GM18511 (cell line): Measurements from ENCODE around the gene EIF2B5.
"Not testable (repeated sequence)": the region's sequence is repeated elsewhere in the genome, so short reads cannot be mapped to it uniquely, and the experiment has no call there.

ENCODE experiments used
- ATAC-seq: cut with Tn5 transposase; IDR thresholded peaks from one replicate; pipeline ENCODE4 v1.9.1; 2021; ENCODE audit warnings: mild to moderate bottlenecking, moderate library complexity; ENCODE audit not compliant: unreplicated experiment

Gene EIF2B5

GRCh38 chr3:184145111-184145524, 10.0 kb downstream of the EIF2B5 start:
- ATAC-seq: no peak

DNA sequence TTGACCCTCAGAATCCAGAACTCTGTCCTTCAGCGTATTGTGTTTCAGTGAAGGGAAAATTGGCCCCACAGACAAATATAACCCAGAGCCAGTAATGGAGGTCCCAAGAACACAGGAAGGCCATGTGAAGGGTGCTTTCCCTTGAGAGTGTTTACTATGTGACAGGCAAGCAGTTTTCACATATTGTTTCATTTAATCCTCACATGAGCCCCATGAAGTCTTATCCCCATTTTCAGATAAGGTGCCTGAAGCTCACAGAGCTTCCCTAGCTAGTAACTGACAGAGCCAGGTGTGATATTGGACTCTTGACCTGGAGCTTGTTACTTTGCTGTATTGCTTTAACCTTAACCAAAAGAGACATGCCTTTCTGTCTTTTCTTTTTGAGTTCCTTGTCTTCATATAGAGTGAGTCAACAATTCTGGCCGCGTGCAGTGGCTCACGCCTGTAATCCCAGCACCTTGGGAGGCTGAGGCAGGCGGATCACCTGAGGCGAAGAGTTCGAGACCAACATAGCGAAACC, 10.7 kb downstream of the EIF2B5 start:
- ATAC-seq: no peak

DNA sequence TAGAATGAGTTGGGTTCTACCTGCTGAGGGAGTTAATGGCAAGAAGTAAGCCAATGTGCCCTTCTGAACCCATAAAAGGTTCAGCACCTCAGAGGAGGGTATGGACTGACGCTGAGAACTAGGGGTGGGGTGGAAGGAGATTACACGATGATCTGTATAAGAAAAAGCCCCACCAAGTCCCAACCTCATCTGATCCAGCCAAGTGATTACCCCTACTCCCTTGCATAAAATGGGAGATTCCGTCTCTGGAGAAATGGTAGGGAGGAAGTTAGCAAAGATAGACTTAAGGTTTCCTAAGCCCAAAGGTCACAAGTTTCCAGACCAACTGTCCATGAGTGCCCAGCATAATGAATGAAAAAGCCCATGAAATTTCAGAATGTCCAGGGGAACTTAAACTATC, 12.9 kb downstream of the EIF2B5 start:
- ATAC-seq: no peak

GRCh38 chr3:184149123-184149522, 14.0 kb downstream of the EIF2B5 start:
- no peak for ATAC-seq

- ATAC-seq: not testable (repeated sequence)
Measured at GRCh38 chr3:184149770-184150169, 14.6 kb downstream of the EIF2B5 start.

GRCh38 chr3:184154885-184155643, 19.9 kb downstream of the EIF2B5 start, which contains the start of gene DVL3:
Gene DVL3, plus strand, starts transcription at chr3:184155377. Its CDS starts 259 bp downstream, at chr3:184155636.
- peak; percentile 74 for ATAC-seq

- peak; percentile 43 for ATAC-seq
Measured at GRCh38 chr3:184155644-184156521, 20.7 kb downstream of the EIF2B5 start.

GRCh38 chr3:184156522-184156955, 21.4 kb downstream of the EIF2B5 start:
- ATAC-seq: no peak

DNA sequence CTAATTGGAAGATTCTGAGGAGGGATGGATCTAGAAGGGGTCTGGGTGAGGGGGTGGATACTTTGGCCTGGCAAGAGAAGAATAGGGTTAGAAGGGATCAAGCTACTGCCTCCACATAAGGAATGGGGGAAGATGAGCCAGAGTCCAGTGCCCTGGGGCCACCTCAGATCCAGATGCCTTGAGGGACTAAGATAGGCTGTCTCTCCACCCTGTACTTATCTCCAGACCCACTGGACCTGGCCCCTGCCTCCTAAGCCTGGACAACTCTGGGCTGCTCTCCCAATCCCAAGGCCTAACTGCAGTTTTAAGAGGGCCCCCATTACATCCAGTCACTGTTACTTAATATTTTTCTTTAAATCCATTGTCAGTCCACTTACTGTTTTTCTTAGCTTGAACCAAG, 22.0 kb downstream of the EIF2B5 start:
- ATAC-seq: no peak

GRCh38 chr3:184158404-184158803, 23.2 kb downstream of the EIF2B5 start:
- no peak for ATAC-seq

- ATAC-seq: peak; percentile 63
Measured at GRCh38 chr3:184160456-184160855, 25.3 kb downstream of the EIF2B5 start.

DNA sequence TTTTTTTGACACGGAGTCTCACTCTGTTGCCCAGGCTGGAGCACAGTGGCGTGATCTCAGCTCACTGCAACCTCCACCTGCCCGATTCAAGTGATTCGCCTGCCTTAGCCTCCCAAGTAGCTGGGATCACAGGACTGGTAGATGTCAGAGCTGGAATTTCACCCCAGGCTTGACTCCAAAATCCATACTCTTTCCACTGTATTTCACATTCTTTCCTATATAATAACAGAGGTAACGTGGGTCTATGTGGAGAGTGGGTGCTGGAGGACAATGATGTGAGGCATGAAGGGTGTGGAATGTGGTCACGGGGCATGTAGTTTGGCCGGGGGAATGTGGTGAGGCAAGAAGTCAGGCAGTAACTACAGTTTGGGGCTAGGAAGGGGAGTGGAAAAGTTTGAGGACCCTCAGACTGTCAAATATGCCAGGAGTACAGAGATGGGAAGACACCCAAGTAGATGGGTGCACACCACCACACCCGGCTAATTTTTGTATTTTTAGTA, 27.5 kb downstream of the EIF2B5 start:
- not testable (repeated sequence) for ATAC-seq

GRCh38 chr3:184164648-184165330, 29.6 kb downstream of the EIF2B5 start:
- ATAC-seq: no peak

DNA sequence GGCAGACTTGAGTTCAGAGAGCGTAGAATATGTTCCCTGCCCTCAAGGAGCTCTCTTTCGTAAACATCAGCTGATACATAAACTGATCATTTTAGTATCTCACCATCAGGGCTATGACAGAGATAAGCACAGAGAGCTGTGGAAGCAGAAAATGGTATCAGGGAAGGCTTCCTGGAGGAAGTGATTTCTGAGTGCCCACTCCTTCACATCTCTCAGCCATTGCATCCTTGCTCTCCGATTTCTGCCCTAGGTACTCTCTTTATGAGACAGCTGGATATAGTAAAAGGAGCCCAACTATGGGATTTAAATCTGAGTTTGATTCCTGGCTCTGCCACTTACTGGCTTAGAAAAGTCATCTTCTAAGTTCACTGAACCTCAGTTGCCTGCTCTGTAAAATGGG, 30.4 kb downstream of the EIF2B5 start:
- no peak for ATAC-seq

DNA sequence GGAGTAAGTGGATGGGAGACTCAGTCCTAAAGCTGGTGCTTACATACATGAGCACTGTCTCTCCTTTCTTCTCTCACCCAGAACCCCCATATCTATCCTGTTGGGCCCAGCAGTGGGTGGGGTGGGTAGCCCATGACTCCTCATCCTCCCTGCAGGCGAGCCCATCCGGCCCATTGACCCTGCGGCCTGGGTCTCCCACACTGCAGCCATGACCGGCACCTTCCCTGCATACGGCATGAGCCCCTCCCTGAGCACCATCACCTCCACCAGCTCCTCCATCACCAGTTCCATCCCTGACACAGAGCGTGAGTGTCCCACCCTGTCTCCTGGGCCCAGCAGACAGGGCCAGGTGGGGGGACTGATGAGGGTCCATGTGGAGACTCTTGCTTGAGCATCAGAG, 31.5 kb downstream of the EIF2B5 start:
- ATAC-seq: no peak

DNA sequence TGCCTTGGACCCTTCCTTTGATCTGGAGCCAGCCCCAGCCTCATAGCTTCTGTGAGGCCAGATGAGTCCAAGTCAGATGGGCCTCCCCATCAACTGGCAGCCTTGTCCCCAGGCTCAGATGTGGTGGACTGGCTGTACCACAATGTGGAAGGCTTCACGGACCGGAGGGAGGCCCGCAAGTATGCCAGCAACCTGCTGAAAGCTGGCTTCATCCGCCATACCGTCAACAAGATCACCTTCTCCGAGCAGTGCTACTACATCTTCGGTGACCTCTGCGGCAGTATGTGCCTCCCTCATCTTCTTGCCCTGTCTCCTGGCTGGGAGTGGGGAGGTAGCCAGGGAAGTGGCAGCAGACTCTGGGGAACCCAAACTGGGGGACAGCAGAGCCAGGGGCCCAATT, 32.6 kb downstream of the EIF2B5 start:
- ATAC-seq: no peak

DNA sequence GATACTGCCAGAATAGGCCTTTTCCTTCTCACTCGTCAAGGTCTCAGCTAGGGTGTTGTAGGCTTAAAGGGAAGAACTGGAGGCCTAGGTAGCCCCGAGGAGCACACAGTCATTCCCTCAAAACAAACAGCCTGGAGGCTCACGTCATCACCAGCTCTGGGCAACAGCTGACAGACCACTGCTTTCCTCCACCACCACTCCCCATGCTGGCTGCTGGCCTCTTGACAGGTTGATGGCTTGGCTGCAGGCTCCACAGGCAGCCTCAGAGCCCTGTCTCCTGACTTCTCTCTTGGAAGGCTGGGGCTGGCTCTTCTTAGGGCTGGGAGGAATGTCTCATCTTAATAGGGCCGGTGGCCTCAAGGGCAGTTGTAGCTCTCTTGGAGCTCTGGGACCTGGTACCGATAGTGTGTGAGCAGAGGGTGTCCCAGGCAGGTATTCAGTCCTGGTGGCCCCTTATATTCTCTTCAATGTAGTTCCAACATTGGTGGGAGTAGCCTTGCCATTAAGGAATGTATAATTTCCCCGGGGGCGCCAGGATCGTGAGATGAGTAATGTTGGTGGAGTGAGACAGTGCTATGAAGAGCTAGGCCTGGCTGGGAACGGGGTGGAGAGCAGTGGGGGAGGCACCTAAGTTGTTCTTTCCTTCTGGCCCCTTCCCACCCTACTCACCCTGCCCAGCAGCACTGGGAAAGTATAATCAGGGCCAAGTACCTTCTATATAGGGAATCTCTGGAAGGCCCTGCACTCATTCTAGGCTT, 33.4 kb downstream of the EIF2B5 start:
- ATAC-seq: no peak

DNA sequence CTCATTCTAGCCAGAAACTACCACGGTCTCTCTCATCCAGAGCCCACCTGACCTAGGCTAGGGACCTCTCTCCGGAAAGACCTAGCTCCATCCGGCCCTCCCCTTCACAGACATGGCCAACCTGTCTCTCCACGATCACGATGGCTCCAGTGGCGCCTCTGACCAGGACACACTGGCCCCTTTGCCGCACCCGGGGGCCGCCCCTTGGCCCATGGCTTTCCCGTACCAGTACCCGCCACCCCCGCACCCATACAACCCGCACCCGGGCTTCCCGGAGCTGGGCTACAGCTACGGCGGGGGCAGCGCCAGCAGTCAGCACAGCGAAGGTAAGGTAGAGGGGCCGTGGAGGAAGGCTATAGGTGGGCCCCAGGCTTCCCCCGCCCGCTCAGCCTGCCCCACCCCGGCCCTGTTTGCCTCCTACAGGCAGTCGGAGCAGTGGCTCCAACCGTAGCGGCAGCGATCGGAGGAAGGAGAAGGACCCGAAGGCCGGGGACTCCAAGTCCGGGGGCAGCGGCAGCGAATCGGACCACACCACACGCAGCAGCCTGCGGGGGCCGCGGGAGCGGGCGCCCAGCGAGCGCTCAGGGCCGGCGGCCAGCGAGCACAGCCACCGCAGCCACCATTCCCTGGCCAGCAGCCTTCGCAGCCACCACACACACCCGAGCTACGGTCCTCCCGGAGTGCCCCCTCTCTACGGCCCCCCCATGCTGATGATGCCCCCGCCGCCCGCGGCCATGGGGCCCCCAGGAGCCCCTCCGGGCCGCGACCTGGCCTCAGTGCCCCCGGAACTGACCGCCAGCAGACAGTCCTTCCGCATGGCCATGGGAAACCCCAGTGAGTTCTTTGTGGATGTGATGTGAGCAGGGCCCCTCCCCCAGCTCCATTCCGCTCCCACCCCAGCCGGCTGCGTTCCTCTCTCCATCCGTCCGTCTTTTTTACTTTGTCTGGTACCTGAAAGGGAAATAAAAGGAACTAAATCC, 35.0 kb downstream of the EIF2B5 start:
- no peak for ATAC-seq

DNA sequence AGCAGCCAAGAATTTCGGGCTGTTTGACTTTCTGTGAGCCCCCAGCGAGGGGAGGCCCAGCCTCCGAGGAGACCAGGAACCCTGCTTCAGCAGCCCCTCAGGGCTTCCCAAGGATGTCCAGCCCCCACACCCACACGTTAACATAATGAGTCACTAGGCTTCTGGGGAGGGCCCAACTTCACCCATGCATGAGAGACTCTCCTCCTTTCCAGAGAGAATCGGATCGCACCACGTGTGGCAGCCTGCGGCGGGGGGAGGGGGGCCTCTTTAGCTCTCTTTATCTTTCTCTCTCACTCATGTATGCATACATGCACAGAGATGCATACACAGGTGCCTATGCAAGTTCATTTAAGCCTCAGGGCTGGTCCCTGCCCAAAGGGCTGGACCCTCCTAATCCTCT, 36.4 kb downstream of the EIF2B5 start:
- ATAC-seq: no peak
